Neural cell (in vitro differentiated cells): ENCODE measurements around the gene USP9X. TPM values are rescaled to one million over a fixed set of nuclear protein-coding genes. Genes with fewer than 3 reads are reported as not detected.

Source experiments
- H2AFZ ChIP-seq: fragments of 200-600, 300-800 bp; sonication (generic), shearing (Covaris generic); 2 replicates; pipeline ENCODE4 v1.6.0; 2014; ENCODE audit warnings: low read depth, mild to moderate bottlenecking, antibody characterized with exemption, low read length, moderate library complexity
- H3F3A ChIP-seq: fragments of 200-600 bp; shearing (Covaris generic); 2 replicates; pipeline ENCODE4 v1.6.1; 2016; ENCODE audit warnings: mild to moderate bottlenecking, moderate library complexity, mixed read lengths, antibody characterized with exemption, low read length; ENCODE audit not compliant: insufficient read depth, poor library complexity, severe bottlenecking
- H3K27ac ChIP-seq: fragments of 200-600, 300-800 bp; sonication (generic), shearing (Covaris generic); 2 replicates; pipeline ENCODE4 v1.5.1; 2014; ENCODE audit warnings: mild to moderate bottlenecking, low read length, moderate library complexity
- H3K27me3 ChIP-seq: fragments of 300-800, 200-600 bp; sonication (generic), shearing (Covaris generic); 2 replicates; pipeline ENCODE4 v1.6.0; 2014; ENCODE audit warnings: mild to moderate bottlenecking, low read depth, low read length, moderate library complexity; ENCODE audit not compliant: insufficient read depth
- H3K36me3 ChIP-seq: fragments of 300-800, 200-600 bp; sonication (generic), shearing (Covaris generic); 2 replicates; pipeline ENCODE4 v1.5.1; 2014; ENCODE audit warnings: mild to moderate bottlenecking, antibody characterized with exemption, low read length, moderate library complexity; ENCODE audit not compliant: insufficient read depth
- H3K4me2 ChIP-seq: fragments of 300-800, 200-600 bp; sonication (generic), shearing (Covaris generic); 2 replicates; pipeline ENCODE4 v1.6.0; 2014; ENCODE audit warnings: mild to moderate bottlenecking, low read length
- H3K4me3 ChIP-seq: fragments of 300-800, 200-600 bp; sonication (generic), shearing (Covaris generic); 2 replicates; pipeline ENCODE4 v1.5.1; 2014; ENCODE audit warnings: mild to moderate bottlenecking, low read length, moderate library complexity
- H3K79me2 ChIP-seq: fragments of 200-600 bp; shearing (Covaris generic); replicated peaks from 2 replicates; pipeline ENCODE4 v1.6.0; 2014; ENCODE audit warnings: mild to moderate bottlenecking, low read length, moderate library complexity; ENCODE audit not compliant: insufficient read depth
- H3K9ac ChIP-seq: fragments of 300-800, 200-600 bp; sonication (generic), shearing (Covaris generic); 2 replicates; pipeline ENCODE4 v1.6.1; 2016; ENCODE audit warnings: mild to moderate bottlenecking, low read length, mixed read lengths
- H3K9me2 ChIP-seq: fragments of 200-600 bp; shearing (Covaris generic); 2 replicates; pipeline ENCODE4 v1.6.1; 2016; ENCODE audit warnings: mild to moderate bottlenecking, low read length, mixed read lengths; ENCODE audit not compliant: insufficient read depth
- H3K9me3 ChIP-seq: fragments of 200-600, 300-800 bp; sonication (generic), shearing (Covaris generic); 2 replicates; pipeline ENCODE4 v1.6.1; 2016; ENCODE audit warnings: mild to moderate bottlenecking, mixed run types, low read length, moderate library complexity, mixed read lengths
- H4K20me1 ChIP-seq: fragments of 200-600 bp; shearing (Covaris generic); 2 replicates; pipeline ENCODE4 v1.6.1; 2016; ENCODE audit warnings: mild to moderate bottlenecking, mixed run types; ENCODE audit not compliant: insufficient read depth
- EP300 ChIP-seq: fragments of 450-650 bp; conservative IDR thresholded peaks from 2 replicates; pipeline ENCODE4 v1.6.1; 2014; ENCODE audit warnings: antibody characterized with exemption, mild to moderate bottlenecking, moderate library complexity; ENCODE audit not compliant: poor library complexity, severe bottlenecking
- EZH2 ChIP-seq: fragments of 200-600, 300-800 bp; shearing (Covaris generic), sonication (generic); IDR thresholded peaks from 2 replicates; pipeline ENCODE4 v1.6.1; 2014; ENCODE audit warnings: antibody characterized with exemption, low read length, borderline replicate concordance, mild to moderate bottlenecking; ENCODE audit not compliant: insufficient read depth, poor library complexity, severe bottlenecking
- MXI1 ChIP-seq: fragments of 450-650 bp; conservative IDR thresholded peaks from 2 replicates; pipeline ENCODE4 v1.6.1; 2014; ENCODE audit warnings: antibody characterized with exemption, mild to moderate bottlenecking; ENCODE audit not compliant: poor library complexity, severe bottlenecking
- POLR2AphosphoS5 ChIP-seq: IDR thresholded peaks from 2 replicates; pipeline ENCODE4 v1.6.1; 2012
- RAD21 ChIP-seq: fragments of 450-650 bp; conservative IDR thresholded peaks from 2 replicates; pipeline ENCODE4 v1.6.1; 2014; ENCODE audit warnings: antibody characterized with exemption, mild to moderate bottlenecking, moderate library complexity
- REST ChIP-seq: IDR thresholded peaks from 2 replicates; pipeline ENCODE4 v1.6.1; 2012; ENCODE audit warnings: borderline replicate concordance
- SMC3 ChIP-seq: fragments of 450-650 bp; conservative IDR thresholded peaks from 2 replicates; pipeline ENCODE4 v1.6.1; 2014; ENCODE audit warnings: antibody characterized with exemption, mild to moderate bottlenecking, moderate library complexity; ENCODE audit not compliant: poor library complexity
- TAF1 ChIP-seq: IDR thresholded peaks from 2 replicates; pipeline ENCODE4 v1.6.1; 2012; ENCODE audit warnings: low read depth
- polyA plus RNA-seq: library from polyadenylated mRNA; depleted of rRNA; stranded (reverse); fragments of >200 nt; gene quantifications from 2 replicates; pipeline ENCODE4 v1.2.3, GENCODE V29; 2014
- TF ChIP-seq, protein P1 (sequence below): fragments of 450-650 bp; IDR thresholded peaks from 2 replicates; pipeline ENCODE4 v1.5.1; 2014; ENCODE audit warnings: antibody characterized with exemption, mild to moderate bottlenecking, moderate library complexity; ENCODE audit not compliant: poor library complexity, severe bottlenecking

USP9X gene
- polyA plus RNA-seq, 1 donor from 2014 or later: 36.1 TPM

DNA sequence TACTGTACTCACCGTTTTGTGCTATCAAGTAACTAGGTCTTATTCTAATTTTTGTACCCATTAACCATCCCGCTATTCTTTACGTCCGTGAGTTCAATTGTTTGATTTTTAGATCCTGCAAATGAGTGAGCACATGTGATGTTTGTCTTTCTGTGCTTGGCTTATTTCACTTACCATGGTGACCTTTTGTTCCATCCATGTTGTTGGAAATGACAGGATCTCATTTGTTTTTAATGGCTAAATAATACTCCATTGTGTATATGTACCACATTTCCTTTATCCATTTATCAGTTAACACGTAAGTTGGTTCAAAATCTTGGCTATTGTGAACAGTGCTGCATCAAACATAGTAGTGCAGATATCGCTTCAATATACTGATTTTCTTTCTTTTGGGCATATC is 48.3 kb downstream of the USP9X start:
- TF ChIP-seq RAD21 (no peak), REST (no peak), EP300 (no peak), SMC3 (no peak), TAF1 (no peak), MXI1 (no peak), EZH2 (no peak), POLR2AphosphoS5 (no peak)
- TF ChIP-seq, protein P1, sequence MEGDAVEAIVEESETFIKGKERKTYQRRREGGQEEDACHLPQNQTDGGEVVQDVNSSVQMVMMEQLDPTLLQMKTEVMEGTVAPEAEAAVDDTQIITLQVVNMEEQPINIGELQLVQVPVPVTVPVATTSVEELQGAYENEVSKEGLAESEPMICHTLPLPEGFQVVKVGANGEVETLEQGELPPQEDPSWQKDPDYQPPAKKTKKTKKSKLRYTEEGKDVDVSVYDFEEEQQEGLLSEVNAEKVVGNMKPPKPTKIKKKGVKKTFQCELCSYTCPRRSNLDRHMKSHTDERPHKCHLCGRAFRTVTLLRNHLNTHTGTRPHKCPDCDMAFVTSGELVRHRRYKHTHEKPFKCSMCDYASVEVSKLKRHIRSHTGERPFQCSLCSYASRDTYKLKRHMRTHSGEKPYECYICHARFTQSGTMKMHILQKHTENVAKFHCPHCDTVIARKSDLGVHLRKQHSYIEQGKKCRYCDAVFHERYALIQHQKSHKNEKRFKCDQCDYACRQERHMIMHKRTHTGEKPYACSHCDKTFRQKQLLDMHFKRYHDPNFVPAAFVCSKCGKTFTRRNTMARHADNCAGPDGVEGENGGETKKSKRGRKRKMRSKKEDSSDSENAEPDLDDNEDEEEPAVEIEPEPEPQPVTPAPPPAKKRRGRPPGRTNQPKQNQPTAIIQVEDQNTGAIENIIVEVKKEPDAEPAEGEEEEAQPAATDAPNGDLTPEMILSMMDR: no peak
- Histone ChIP-seq H3K4me2 (no peak overlapping the region), H3K9ac (no peak overlapping the region), H2AFZ (no peak overlapping the region), H4K20me1 (no peaks in the 10 kb centered on the region), H3K4me3 (no peak overlapping the region), H3F3A (no peaks in the 10 kb centered on the region), H3K9me2 (no peaks in the 10 kb centered on the region), H3K79me2 (no peaks in the 10 kb centered on the region), H3K36me3 (no peaks in the 10 kb centered on the region), H3K27ac (no peak overlapping the region), H3K27me3 (no peaks in the 10 kb centered on the region), H3K9me3 (no peaks in the 10 kb centered on the region)

DNA sequence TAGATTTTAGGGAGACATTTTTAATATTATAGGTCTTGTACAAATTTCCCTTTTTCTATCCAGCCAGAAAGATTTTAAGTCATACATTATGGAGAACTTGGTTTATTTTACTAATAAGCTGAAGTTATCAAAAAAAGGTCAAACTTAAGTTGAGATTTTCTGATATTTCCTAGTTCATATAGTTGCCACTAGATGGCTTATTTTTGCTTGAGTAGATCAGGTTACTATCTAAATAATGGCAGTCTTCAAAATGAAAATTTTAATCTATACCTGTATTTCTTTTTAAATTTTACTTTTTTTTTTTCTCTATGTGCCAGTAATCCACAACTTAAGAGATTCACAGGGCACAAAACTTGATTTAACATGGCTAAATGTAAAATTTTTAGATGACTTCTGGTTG is 52.3 kb downstream of the USP9X start:
- no peaks in the 10 kb centered on the region for H3K9me2 ChIP-seq
- no peaks in the 10 kb centered on the region for H4K20me1 ChIP-seq
- H3K9me3 ChIP-seq: no peaks in the 10 kb centered on the region
- TF ChIP-seq, protein P1: peak; percentile 36
- TF ChIP-seq TAF1: no peak
- H3K4me3 ChIP-seq: no peak overlapping the region
- H3K36me3 ChIP-seq: no peaks in the 10 kb centered on the region
- H3K27me3 ChIP-seq: no peaks in the 10 kb centered on the region
- H3F3A ChIP-seq: no peaks in the 10 kb centered on the region
- no peaks in the 10 kb centered on the region for H3K79me2 ChIP-seq
- no peak overlapping the region for H3K4me2 ChIP-seq
- no peak overlapping the region for H2AFZ ChIP-seq
- H3K9ac ChIP-seq: no peak overlapping the region
- no peak overlapping the region for H3K27ac ChIP-seq
